MM.1S (cell line): ENCODE data around the gene SIRT7.

Experiments
- EZH2 ChIP-seq: fragments of 300-600 bp; sonication (generic); optimal IDR thresholded peaks from 2 replicates; pipeline ENCODE3; 2017; ENCODE audit warnings: low read depth, mild to moderate bottlenecking, antibody characterized with exemption, low read length, mixed read lengths
- EZH2phosphoT487 ChIP-seq: fragments of 300-600 bp; sonication (generic); IDR thresholded peaks from 2 replicates; pipeline ENCODE4 v1.6.1; 2018; ENCODE audit warnings: antibody characterized with exemption, low read length
- TF ChIP-seq, protein P1 (sequence below): fragments of 300-600 bp; sonication (generic); IDR thresholded peaks from 2 replicates; pipeline ENCODE4 v1.5.1; 2016; ENCODE audit warnings: antibody characterized with exemption, low read length, mixed read lengths

DNA sequence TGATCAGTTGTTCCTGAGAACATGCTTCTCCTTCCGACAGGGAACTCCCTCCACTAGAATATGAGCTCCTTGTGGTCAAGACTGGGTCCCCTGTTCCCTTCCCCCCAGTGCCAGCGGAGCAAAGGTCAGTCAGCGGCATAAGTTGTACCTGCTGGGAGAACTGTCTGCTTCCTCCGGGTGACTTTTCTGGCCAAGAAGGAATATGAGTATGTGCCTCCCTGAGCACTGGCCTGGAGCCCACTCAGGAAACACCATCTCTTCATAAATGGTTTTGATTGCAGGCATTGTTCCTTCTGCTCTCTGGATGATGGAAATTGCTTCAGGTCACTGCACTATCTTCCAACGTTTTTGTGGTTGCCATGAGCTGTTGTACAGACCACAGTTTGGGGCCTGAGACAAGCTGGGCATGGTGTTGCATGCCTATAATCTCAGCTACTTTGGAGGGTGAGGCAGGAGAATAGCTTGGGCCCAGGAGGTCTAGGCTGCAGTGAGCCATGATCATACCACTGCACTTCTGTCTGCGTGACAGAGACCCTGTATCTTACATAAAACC, 54.8 kb downstream of the SIRT7 start:
- TF ChIP-seq, protein P1, sequence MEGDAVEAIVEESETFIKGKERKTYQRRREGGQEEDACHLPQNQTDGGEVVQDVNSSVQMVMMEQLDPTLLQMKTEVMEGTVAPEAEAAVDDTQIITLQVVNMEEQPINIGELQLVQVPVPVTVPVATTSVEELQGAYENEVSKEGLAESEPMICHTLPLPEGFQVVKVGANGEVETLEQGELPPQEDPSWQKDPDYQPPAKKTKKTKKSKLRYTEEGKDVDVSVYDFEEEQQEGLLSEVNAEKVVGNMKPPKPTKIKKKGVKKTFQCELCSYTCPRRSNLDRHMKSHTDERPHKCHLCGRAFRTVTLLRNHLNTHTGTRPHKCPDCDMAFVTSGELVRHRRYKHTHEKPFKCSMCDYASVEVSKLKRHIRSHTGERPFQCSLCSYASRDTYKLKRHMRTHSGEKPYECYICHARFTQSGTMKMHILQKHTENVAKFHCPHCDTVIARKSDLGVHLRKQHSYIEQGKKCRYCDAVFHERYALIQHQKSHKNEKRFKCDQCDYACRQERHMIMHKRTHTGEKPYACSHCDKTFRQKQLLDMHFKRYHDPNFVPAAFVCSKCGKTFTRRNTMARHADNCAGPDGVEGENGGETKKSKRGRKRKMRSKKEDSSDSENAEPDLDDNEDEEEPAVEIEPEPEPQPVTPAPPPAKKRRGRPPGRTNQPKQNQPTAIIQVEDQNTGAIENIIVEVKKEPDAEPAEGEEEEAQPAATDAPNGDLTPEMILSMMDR = no peak
- TF ChIP-seq EZH2phosphoT487 = no peak
- no peak for TF ChIP-seq EZH2
